GM19455 (cell line): Measurements from ENCODE around the gene TMCO4.
"Not testable (repeated sequence)": the region's sequence is repeated elsewhere in the genome, so short reads cannot be mapped to it uniquely, and the experiment has no call there.

Source experiments
- ATAC-seq: cut with Tn5 transposase; IDR thresholded peaks from one replicate; pipeline ENCODE4 v1.9.1; 2021; ENCODE audit not compliant: unreplicated experiment

The TMCO4 gene

GRCh38 chr1:19643602-19644394, 155.9 kb downstream of the TMCO4 start, which contains the start of gene NBL1:
NBL1 (plus strand) TSS chr1:19644311; CDS start chr1:19655031, 10,720 bp downstream.
- ATAC-seq: no peak

GRCh38 chr1:19643121-19643520, 156.6 kb downstream of the TMCO4 start:
- no peak for ATAC-seq

GRCh38 chr1:19640363-19641316, 159.1 kb downstream of the TMCO4 start:
- ATAC-seq: no peak

GRCh38 chr1:19639999-19640362, 159.7 kb downstream of the TMCO4 start:
- ATAC-seq: no peak

GRCh38 chr1:19639228-19639627, 160.5 kb downstream of the TMCO4 start:
- ATAC-seq: not testable (repeated sequence)

GRCh38 chr1:19637606-19638005, 162.1 kb downstream of the TMCO4 start:
- ATAC-seq: no peak

GRCh38 chr1:19636749-19637148, 163.0 kb downstream of the TMCO4 start:
- not testable (repeated sequence) for ATAC-seq

- ATAC-seq: no peak
These were observed 163.7 kb downstream of the TMCO4 start for GRCh38 chr1:19636065-19636464.

GRCh38 chr1:19635646-19636045, 164.1 kb downstream of the TMCO4 start:
- ATAC-seq: no peak

- ATAC-seq: not testable (repeated sequence)
These were observed 164.7 kb downstream of the TMCO4 start for GRCh38 chr1:19635064-19635463.

- no peak for ATAC-seq
These were observed 166.6 kb downstream of the TMCO4 start for GRCh38 chr1:19633106-19633505.
